ACHN (cell line): Measurements from ENCODE around the gene OR52W1.
"Not testable (repeated sequence)": the region's sequence is repeated elsewhere in the genome, so short reads cannot be mapped to it uniquely, and the experiment has no call there.

Source experiments
- DNase-seq: peaks from one replicate; pipeline ENCODE4 v3.0.0-alpha.2; 2015
- in situ Hi-C: cut with HindIII; loops from 2 replicates; pipeline ENCODE4 v1.10.0; 2017; ENCODE audit warnings: low sequenced_read_pairs, low pct_ligation_motif_present, low pct_unique_long_range_greater_than_20kb

Gene OR52W1

DNA sequence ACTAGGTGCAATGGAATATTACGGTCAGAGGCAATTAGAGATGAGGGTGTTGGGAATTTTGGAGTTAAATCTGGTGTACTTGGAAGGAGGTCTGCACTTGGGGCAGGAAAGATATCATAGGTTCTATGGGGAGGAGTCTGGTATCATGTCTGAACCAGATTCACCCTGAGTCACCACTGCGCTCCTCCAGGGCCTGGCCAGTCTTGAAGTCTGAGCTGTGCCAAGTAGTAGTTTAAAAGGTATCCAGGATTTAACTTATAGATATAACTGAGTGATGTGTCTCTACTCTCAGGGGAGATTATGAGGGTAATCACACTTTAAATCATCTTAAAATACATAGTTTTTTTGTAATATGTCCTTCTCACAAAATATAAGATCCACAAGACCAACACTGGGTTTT is 46.5 kb downstream of the OR52W1 start:
- in situ Hi-C loops = no loop called here
- no peak for DNase-seq

DNA sequence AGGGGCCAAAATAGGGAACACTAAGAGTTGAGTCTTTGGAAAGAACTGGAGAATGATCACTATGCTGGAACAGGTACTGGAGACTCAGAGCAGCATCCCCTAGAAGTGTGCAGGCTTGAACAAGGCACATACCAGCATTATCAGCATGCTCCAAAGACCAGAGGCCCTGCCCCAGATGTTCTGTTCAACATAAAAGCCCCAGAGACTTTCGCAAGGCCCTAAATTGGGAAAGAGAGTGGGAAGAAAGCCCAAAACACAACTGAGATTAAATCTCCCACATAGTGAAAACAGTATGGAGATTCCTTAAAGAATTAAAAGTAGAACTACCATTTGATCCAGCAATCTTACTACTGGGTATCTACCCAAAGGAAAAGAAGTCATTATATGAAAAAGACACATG is 49.2 kb downstream of the OR52W1 start:
- no peak for DNase-seq
- in situ Hi-C loops = no loop called here

DNA sequence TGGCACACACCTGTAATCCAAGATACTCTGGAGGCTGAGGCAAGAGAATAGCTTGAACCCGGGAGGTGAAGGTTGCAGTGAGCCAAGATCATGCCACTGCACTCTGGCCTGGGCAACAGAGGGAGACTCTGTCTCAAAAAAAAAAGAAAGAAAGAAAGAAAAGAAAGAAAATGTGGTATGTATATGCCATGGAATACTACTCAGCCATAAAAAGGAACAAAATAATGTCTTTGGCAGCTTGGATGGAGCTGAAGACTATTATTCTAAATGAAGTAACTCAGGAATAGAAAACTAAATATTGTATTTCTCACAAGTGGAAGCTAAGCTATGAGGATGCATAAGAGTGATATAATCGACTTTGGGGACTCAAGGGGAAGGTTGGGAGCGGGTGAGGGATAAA is 49.9 kb downstream of the OR52W1 start:
- in situ Hi-C loops = not testable (repeated sequence)

More for the DNA sequence above, 49.9 kb downstream of the OR52W1 start:
- not testable (repeated sequence) for DNase-seq
